ENCODE data around the gene HEPN1.

DNA sequence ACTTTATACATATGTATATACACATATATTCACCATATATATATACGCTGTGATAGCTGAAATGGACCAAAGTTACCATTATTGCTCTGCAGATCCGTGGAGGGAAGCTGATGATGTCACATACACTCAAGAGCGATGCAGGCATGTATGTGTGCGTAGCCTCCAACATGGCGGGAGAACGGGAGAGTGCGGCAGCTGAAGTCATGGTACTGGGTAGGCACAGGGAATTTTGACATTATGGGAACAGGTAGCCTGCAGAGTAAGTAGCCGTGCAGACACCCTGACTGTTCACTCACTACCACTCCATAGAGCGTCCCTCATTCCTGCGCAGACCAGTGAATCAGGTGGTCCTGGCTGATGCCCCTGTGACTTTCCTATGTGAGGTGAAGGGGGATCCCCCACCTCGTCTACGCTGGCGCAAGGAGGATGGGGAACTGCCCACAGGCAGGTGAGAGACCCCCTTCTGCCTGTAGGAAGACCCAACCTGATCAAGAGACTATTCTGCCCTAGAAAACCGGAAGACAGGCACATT is 49.1 kb upstream of the HEPN1 start:
- no peak for TF ChIP-seq TAF1 (IDR thresholded peaks at IDR 0.05; ENCODE audit: low read depth, low read length)
- no peak for TF ChIP-seq POU2F2 (IDR thresholded peaks at IDR 0.05; ENCODE audit: low read depth, low read length)
- TF ChIP-seq POLR2A (IDR thresholded peaks at IDR 0.05; ENCODE audit: low read depth, low read length): no peak
- TF ChIP-seq POLR2AphosphoS5 (IDR thresholded peaks at IDR 0.05; ENCODE audit: low read depth, low read length): no peak
